ENCODE measurements around the gene HEPACAM2.

The HEPACAM2 gene

DNA sequence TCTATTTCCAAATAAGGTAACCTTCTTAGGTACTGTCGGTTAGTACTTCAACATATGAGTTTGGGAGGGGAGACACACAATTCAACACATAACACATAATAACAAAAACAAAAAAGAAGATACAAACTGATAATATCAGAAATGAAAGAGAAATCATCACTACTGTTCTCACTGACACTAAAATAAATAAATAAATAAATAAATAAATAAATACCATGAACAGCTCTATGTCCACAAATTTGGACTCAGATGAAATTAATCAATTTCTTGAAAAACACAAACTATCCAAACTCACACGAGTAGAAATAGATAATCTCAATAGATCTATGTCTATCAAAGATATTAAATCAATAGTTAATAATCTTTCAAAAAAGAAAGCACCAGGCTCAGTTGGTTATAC lies 53.6 kb downstream of the HEPACAM2 start:
- Histone ChIP-seq H3K4me1 (ENCODE audit: insufficient read depth, low read length, severe bottlenecking) (no peaks in the 10 kb centered on the region), H2AFZ (ENCODE audit: low read length) (no peak overlapping the region), H3K27me3 (ENCODE audit: insufficient read depth, low read length) (no peaks in the 10 kb centered on the region), H3K9me3 (ENCODE audit: low read length) (peaks cover 10% of the 10 kb centered on the region), H3K79me2 (ENCODE audit: insufficient read depth, low read length) (no peaks in the 10 kb centered on the region), H3K27ac (ENCODE audit: low read depth, low read length, poor library complexity, severe bottlenecking) (no peak overlapping the region), H3K4me2 (ENCODE audit: low read length) (no peak overlapping the region), H3F3A (ENCODE audit: insufficient read depth, low read length) (no peaks in the 10 kb centered on the region), H3K4me3 (ENCODE audit: low read depth, low read length, poor library complexity, severe bottlenecking) (no peak overlapping the region), H4K20me1 (ENCODE audit: insufficient read depth, low read length) (no peaks in the 10 kb centered on the region), H3K36me3 (ENCODE audit: insufficient read depth, low read length) (no peaks in the 10 kb centered on the region), H3K9me2 (ENCODE audit: low read depth, low read length) (no peaks in the 10 kb centered on the region; the same call in 1 of the 2 replicates), H3K9ac (ENCODE audit: low read length) (no peak overlapping the region)
- TF ChIP-seq, protein P1, sequence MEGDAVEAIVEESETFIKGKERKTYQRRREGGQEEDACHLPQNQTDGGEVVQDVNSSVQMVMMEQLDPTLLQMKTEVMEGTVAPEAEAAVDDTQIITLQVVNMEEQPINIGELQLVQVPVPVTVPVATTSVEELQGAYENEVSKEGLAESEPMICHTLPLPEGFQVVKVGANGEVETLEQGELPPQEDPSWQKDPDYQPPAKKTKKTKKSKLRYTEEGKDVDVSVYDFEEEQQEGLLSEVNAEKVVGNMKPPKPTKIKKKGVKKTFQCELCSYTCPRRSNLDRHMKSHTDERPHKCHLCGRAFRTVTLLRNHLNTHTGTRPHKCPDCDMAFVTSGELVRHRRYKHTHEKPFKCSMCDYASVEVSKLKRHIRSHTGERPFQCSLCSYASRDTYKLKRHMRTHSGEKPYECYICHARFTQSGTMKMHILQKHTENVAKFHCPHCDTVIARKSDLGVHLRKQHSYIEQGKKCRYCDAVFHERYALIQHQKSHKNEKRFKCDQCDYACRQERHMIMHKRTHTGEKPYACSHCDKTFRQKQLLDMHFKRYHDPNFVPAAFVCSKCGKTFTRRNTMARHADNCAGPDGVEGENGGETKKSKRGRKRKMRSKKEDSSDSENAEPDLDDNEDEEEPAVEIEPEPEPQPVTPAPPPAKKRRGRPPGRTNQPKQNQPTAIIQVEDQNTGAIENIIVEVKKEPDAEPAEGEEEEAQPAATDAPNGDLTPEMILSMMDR (IDR thresholded peaks at IDR 0.05; ENCODE audit: low read length) = no peak
- no peak for TF ChIP-seq EZH2 (IDR thresholded peaks at IDR 0.05; ENCODE audit: borderline replicate concordance, low read length)

DNA sequence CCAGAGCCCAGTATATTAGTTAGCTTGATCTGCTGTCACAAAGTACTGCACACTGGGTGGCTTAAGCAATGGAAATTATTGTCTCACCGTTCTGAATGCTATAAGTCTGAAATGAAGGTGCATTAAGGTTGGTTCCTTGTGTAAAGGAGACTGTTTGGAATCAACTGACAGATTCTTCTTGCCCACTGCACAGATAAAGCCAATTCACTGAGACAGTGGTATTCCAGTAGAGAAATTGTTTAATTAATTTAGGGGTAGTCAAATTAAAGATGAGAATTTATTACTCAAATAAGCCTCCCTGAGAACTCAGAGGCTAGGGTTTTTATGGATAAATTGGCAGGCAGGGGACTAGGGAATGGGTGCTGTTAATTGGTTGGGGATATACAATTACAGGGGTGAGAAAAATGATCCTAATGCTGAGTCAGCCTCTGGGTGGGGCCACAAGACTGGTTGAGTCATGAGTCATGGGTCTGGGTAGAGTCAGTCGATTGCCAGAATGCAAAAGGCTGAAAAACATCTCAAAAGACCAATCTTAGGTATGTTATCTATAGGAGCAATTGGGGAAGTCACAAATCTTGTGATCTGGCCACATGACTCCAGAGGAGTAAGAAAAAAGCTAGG lies 54.6 kb downstream of the HEPACAM2 start:
- H3F3A ChIP-seq (ENCODE audit: insufficient read depth, low read length) = no peaks in the 10 kb centered on the region
- TF ChIP-seq EZH2 (IDR thresholded peaks at IDR 0.05; ENCODE audit: borderline replicate concordance, low read length) = no peak
- TF ChIP-seq, protein P1 (IDR thresholded peaks at IDR 0.05; ENCODE audit: low read length) = no peak

DNA sequence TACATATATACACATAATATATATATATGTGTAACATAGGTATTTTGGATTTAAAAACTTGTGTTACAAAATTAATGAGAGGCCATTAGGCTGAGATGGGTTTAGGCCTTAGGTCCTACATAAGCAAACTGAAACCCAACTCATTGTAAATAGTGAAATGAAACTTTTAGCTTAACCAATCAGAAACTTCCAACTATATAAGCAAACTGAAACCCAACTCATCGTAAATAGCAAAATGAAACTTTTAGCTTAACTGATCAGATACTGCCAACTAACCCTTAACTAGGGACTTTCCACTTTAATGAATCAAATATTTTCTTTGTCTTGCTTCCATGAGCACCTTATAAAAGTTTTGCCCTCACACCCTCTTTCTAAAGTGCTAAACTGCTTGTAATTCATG lies 60.8 kb downstream of the HEPACAM2 start:
- Histone ChIP-seq H4K20me1 (ENCODE audit: insufficient read depth, low read length) (no peaks in the 10 kb centered on the region), H3K9me3 (ENCODE audit: low read length) (peaks cover 15% of the 10 kb centered on the region), H3K27me3 (ENCODE audit: insufficient read depth, low read length) (no peaks in the 10 kb centered on the region), H3K4me3 (ENCODE audit: low read depth, low read length, poor library complexity, severe bottlenecking) (no peak overlapping the region), H2AFZ (ENCODE audit: low read length) (peak overlapping the region; percentile 84; the same call in 1 of the 2 replicates), H3F3A (ENCODE audit: insufficient read depth, low read length) (no peaks in the 10 kb centered on the region), H3K36me3 (ENCODE audit: insufficient read depth, low read length) (no peaks in the 10 kb centered on the region), H3K9me2 (ENCODE audit: low read depth, low read length) (peaks cover 4% of the 10 kb centered on the region), H3K9ac (ENCODE audit: low read length) (no peak overlapping the region), H3K27ac (ENCODE audit: low read depth, low read length, poor library complexity, severe bottlenecking) (no peak overlapping the region), H3K4me1 (ENCODE audit: insufficient read depth, low read length, severe bottlenecking) (peaks cover 3% of the 10 kb centered on the region), H3K79me2 (ENCODE audit: insufficient read depth, low read length) (no peaks in the 10 kb centered on the region), H3K4me2 (ENCODE audit: low read length) (no peak overlapping the region)
- TF ChIP-seq, protein P1 (IDR thresholded peaks at IDR 0.05; ENCODE audit: low read length) = no peak
- no peak for TF ChIP-seq EZH2 (IDR thresholded peaks at IDR 0.05; ENCODE audit: borderline replicate concordance, low read length)

More for the DNA sequence above, 54.6 kb downstream of the HEPACAM2 start:
- no peaks in the 10 kb centered on the region for H3K27me3 ChIP-seq (ENCODE audit: insufficient read depth, low read length)
- H3K9ac ChIP-seq (ENCODE audit: low read length) = no peak overlapping the region
- H3K79me2 ChIP-seq (ENCODE audit: insufficient read depth, low read length) = no peaks in the 10 kb centered on the region
- H3K27ac ChIP-seq (ENCODE audit: low read depth, low read length, poor library complexity, severe bottlenecking) = no peak overlapping the region
- no peaks in the 10 kb centered on the region for H4K20me1 ChIP-seq (ENCODE audit: insufficient read depth, low read length)
- no peaks in the 10 kb centered on the region for H3K36me3 ChIP-seq (ENCODE audit: insufficient read depth, low read length)
- no peaks in the 10 kb centered on the region; the same call in 1 of the 2 replicates for H3K9me2 ChIP-seq (ENCODE audit: low read depth, low read length)
- no peak overlapping the region for H2AFZ ChIP-seq (ENCODE audit: low read length)
- no peak overlapping the region for H3K4me3 ChIP-seq (ENCODE audit: low read depth, low read length, poor library complexity, severe bottlenecking)
- H3K4me1 ChIP-seq (ENCODE audit: insufficient read depth, low read length, severe bottlenecking) = no peaks in the 10 kb centered on the region
- no peak overlapping the region for H3K4me2 ChIP-seq (ENCODE audit: low read length)
- H3K9me3 ChIP-seq (ENCODE audit: low read length) = peaks cover 10% of the 10 kb centered on the region

Data from OCI-LY1 (cell line).